HG02938 (cell line): ENCODE results near the gene NUTM2D.
"Not testable (repeated sequence)": the region's sequence is repeated elsewhere in the genome, so short reads cannot be mapped to it uniquely, and the experiment has no call there.

Source experiments
- ATAC-seq: cut with Tn5 transposase; IDR thresholded peaks from one replicate; pipeline ENCODE4 v1.9.1; 2021; ENCODE audit warnings: mild to moderate bottlenecking, moderate library complexity; ENCODE audit not compliant: unreplicated experiment

Gene NUTM2D

GRCh38 chr10:87357444-87357843 is at the start of gene NUTM2D:
NUTM2D (plus strand) TSS chr10:87357744; CDS start chr10:87358266, 522 bp downstream.
- not testable (repeated sequence) for ATAC-seq

- not testable (repeated sequence) for ATAC-seq
Measured at GRCh38 chr10:87308702-87309101, 48.8 kb upstream of the NUTM2D start.

- not testable (repeated sequence) for ATAC-seq
Measured at GRCh38 chr10:87309657-87310056, 47.9 kb upstream of the NUTM2D start.

GRCh38 chr10:87311521-87311920 is 46.0 kb upstream of the NUTM2D start:
- not testable (repeated sequence) for ATAC-seq

- ATAC-seq: not testable (repeated sequence)
Measured at GRCh38 chr10:87313649-87314359, 43.7 kb upstream of the NUTM2D start.

- not testable (repeated sequence) for ATAC-seq
Measured at GRCh38 chr10:87314360-87314973, 43.1 kb upstream of the NUTM2D start.

GRCh38 chr10:87321505-87321904 is 36.0 kb upstream of the NUTM2D start:
- not testable (repeated sequence) for ATAC-seq

- ATAC-seq: not testable (repeated sequence)
Measured at GRCh38 chr10:87324559-87324958, 33.0 kb upstream of the NUTM2D start.

- ATAC-seq: not testable (repeated sequence)
Measured at GRCh38 chr10:87327958-87328357, 29.6 kb upstream of the NUTM2D start.

- ATAC-seq: not testable (repeated sequence)
Measured at GRCh38 chr10:87329131-87329530, 28.4 kb upstream of the NUTM2D start.

GRCh38 chr10:87332687-87333086 is 24.9 kb upstream of the NUTM2D start:
- not testable (repeated sequence) for ATAC-seq

- ATAC-seq: not testable (repeated sequence)
Measured at GRCh38 chr10:87340411-87340810, 17.1 kb upstream of the NUTM2D start.

- ATAC-seq: peak; percentile 5
Measured at GRCh38 chr10:87341546-87342142, 15.9 kb upstream of the NUTM2D start.

GRCh38 chr10:87342249-87342710 is 15.3 kb upstream of the NUTM2D start:
- peak; percentile 87 for ATAC-seq

GRCh38 chr10:87342711-87343258 is 14.8 kb upstream of the NUTM2D start:
- ATAC-seq: peak; percentile 74

- ATAC-seq: not testable (repeated sequence)
Measured at GRCh38 chr10:87345743-87346142, 11.8 kb upstream of the NUTM2D start.

- not testable (repeated sequence) for ATAC-seq
Measured at GRCh38 chr10:87350161-87350560, 7.4 kb upstream of the NUTM2D start.

- ATAC-seq: not testable (repeated sequence)
Measured at GRCh38 chr10:87352825-87353224, 4.7 kb upstream of the NUTM2D start.

- ATAC-seq: not testable (repeated sequence)
Measured at GRCh38 chr10:87355110-87355509, 2.4 kb upstream of the NUTM2D start.

- ATAC-seq: not testable (repeated sequence)
Measured at GRCh38 chr10:87358159-87358558, 615 bp downstream of the NUTM2D start.

- not testable (repeated sequence) for ATAC-seq
Measured at GRCh38 chr10:87369514-87370112, 12.1 kb downstream of the NUTM2D start.
